Astrocyte (in vitro differentiated cells and primary cell): ENCODE results near the gene UROC1. TPM values are rescaled to one million over a fixed set of nuclear protein-coding genes. Genes with fewer than 3 reads are reported as not detected.

ENCODE experiments used
- DNase-seq: peaks from one replicate; pipeline ENCODE4 v3.0.0-alpha.2; 2010; ENCODE audit warnings: low read depth
- FAIRE-seq: peaks from 2 replicates; lab custom pipeline; 2011; peaks lifted over from hg19 to GRCh38; lab: Jason Lieb, UNC
- H2AFZ ChIP-seq: 2 replicates; pipeline ENCODE4 v1.6.0; 2012; ENCODE audit warnings: low read depth, low read length, inconsistent platforms
- H3K27ac ChIP-seq: 2 replicates; pipeline ENCODE4 v1.5.1; 2011; ENCODE audit warnings: low read depth, low read length, inconsistent platforms
- H3K27me3 ChIP-seq: 2 replicates; pipeline ENCODE4 v1.6.0; 2011; ENCODE audit warnings: low read length, inconsistent platforms; ENCODE audit not compliant: insufficient read depth
- H3K36me3 ChIP-seq: 2 replicates; pipeline ENCODE4 v1.5.1; 2011; ENCODE audit warnings: low read length, inconsistent platforms; ENCODE audit not compliant: insufficient read depth
- H3K4me1 ChIP-seq: 2 replicates; pipeline ENCODE4 v1.5.1; 2011; ENCODE audit warnings: low read length, inconsistent platforms; ENCODE audit not compliant: insufficient read depth
- H3K4me2 ChIP-seq: 2 replicates; pipeline ENCODE4 v1.6.0; 2012; ENCODE audit warnings: low read length, inconsistent platforms
- H3K4me3 ChIP-seq: 2 replicates; pipeline ENCODE4 v1.5.1; 2011; ENCODE audit warnings: low read depth, mild to moderate bottlenecking, low read length, inconsistent platforms; ENCODE audit not compliant: insufficient read depth
- H3K79me2 ChIP-seq: 2 replicates; pipeline ENCODE4 v1.6.0; 2012; ENCODE audit warnings: mild to moderate bottlenecking, low read length, inconsistent platforms; ENCODE audit not compliant: insufficient read depth
- H3K9ac ChIP-seq: 2 replicates; pipeline ENCODE4 v1.6.0; 2012; ENCODE audit warnings: mild to moderate bottlenecking, low read length, inconsistent platforms
- H3K9me3 ChIP-seq: 2 replicates; pipeline ENCODE4 v1.5.1; 2012; ENCODE audit warnings: low read depth, mild to moderate bottlenecking, low read length, inconsistent platforms; ENCODE audit not compliant: insufficient read depth
- H4K20me1 ChIP-seq: 2 replicates; pipeline ENCODE4 v1.6.0; 2012; ENCODE audit warnings: low read length, inconsistent platforms; ENCODE audit not compliant: insufficient read depth
- H3K27ac Mint-ChIP-seq: one replicate; pipeline ENCODE4 v1.8.0; 2021; ENCODE audit warnings: mild to moderate bottlenecking, mixed read lengths; ENCODE audit not compliant: unreplicated experiment
- H3K27me3 Mint-ChIP-seq: one replicate; pipeline ENCODE4 v1.8.0; 2021; ENCODE audit warnings: low read depth, mixed read lengths; ENCODE audit not compliant: unreplicated experiment
- H3K36me3 Mint-ChIP-seq: one replicate; pipeline ENCODE4 v1.8.0; 2021; ENCODE audit warnings: low read depth, mixed read lengths; ENCODE audit not compliant: unreplicated experiment
- H3K4me1 Mint-ChIP-seq: one replicate; pipeline ENCODE4 v1.8.0; 2021; ENCODE audit warnings: low read depth, mixed read lengths; ENCODE audit not compliant: unreplicated experiment
- H3K4me3 Mint-ChIP-seq: one replicate; pipeline ENCODE4 v1.8.0; 2021; ENCODE audit warnings: mild to moderate bottlenecking, moderate library complexity, mixed read lengths; ENCODE audit not compliant: unreplicated experiment
- H3K9me3 Mint-ChIP-seq: one replicate; pipeline ENCODE4 v1.8.0; 2021; ENCODE audit warnings: mild to moderate bottlenecking, mixed read lengths; ENCODE audit not compliant: unreplicated experiment
- CTCF ChIP-seq: IDR thresholded peaks from 2 replicates; pipeline ENCODE4 v1.5.1; 2011; ENCODE audit warnings: low read depth, mild to moderate bottlenecking, inconsistent platforms, low read length, moderate library complexity; ENCODE audit not compliant: insufficient read depth
- EZH2 ChIP-seq: IDR thresholded peaks from 2 replicates; pipeline ENCODE4 v1.6.1; 2012; ENCODE audit warnings: mild to moderate bottlenecking, low read length, inconsistent platforms; ENCODE audit not compliant: insufficient read depth
- total RNA-seq: library from RNA; stranded (reverse); gene quantifications from 2 replicates; pipeline ENCODE4 v1.2.1, GENCODE V29; 2021

The UROC1 gene
- total RNA-seq, 1 donor from 2014 or later = not detected

- Mint-ChIP-seq H3K9me3 (no peaks in the 10 kb centered on the region), H3K27ac (no peak overlapping the region), H3K4me3 (no peak overlapping the region), H3K27me3 (no peaks in the 10 kb centered on the region), H3K4me1 (peaks cover 4% of the 10 kb centered on the region), H3K36me3 (peaks cover 3% of the 10 kb centered on the region)
- no peak overlapping the region for H2AFZ ChIP-seq
- FAIRE-seq (no peak), DNase-seq (no peak)
- no peaks in the 10 kb centered on the region for H3K27me3 ChIP-seq
- H3K36me3 ChIP-seq = peaks cover 20% of the 10 kb centered on the region
- H3K9ac ChIP-seq = no peak overlapping the region
- no peaks in the 10 kb centered on the region for H3K9me3 ChIP-seq
- no peaks in the 10 kb centered on the region for H3K4me1 ChIP-seq
- H3K79me2 ChIP-seq = peaks cover 26% of the 10 kb centered on the region
- H3K27ac ChIP-seq = no peak overlapping the region
- H3K4me2 ChIP-seq = no peak overlapping the region
- H4K20me1 ChIP-seq = peaks cover 67% of the 10 kb centered on the region
- TF ChIP-seq EZH2 (no peak), CTCF (no peak)
- H3K4me3 ChIP-seq = no peak overlapping the region
Observed at GRCh38 chr3:126454437-126455198, 63.0 kb downstream of the UROC1 start.

GRCh38 chr3:126454025-126454424, 63.5 kb downstream of the UROC1 start:
- Mint-ChIP-seq H3K4me3 (no peak overlapping the region), H3K9me3 (no peaks in the 10 kb centered on the region), H3K27me3 (no peaks in the 10 kb centered on the region), H3K27ac (no peak overlapping the region), H3K36me3 (peaks cover 5% of the 10 kb centered on the region), H3K4me1 (peaks cover 4% of the 10 kb centered on the region)
- Histone ChIP-seq H3K9ac (no peak overlapping the region), H3K4me3 (no peak overlapping the region), H2AFZ (no peak overlapping the region), H3K27ac (no peak overlapping the region), H3K36me3 (peaks cover 14% of the 10 kb centered on the region), H3K4me2 (no peak overlapping the region), H3K79me2 (peaks cover 24% of the 10 kb centered on the region), H3K9me3 (no peaks in the 10 kb centered on the region), H3K27me3 (no peaks in the 10 kb centered on the region), H4K20me1 (peaks cover 63% of the 10 kb centered on the region), H3K4me1 (no peaks in the 10 kb centered on the region)
- TF ChIP-seq CTCF (no peak), EZH2 (no peak)
- FAIRE-seq = no peak
- no peak for DNase-seq

- no peaks in the 10 kb centered on the region for H3K27me3 ChIP-seq
- no peak for FAIRE-seq
Observed at GRCh38 chr3:126452213-126452612, 65.4 kb downstream of the UROC1 start.

More at GRCh38 chr3:126452213-126452612, 65.4 kb downstream of the UROC1 start:
- Histone ChIP-seq H2AFZ (no peak overlapping the region), H3K4me3 (no peak overlapping the region), H3K4me1 (no peaks in the 10 kb centered on the region), H3K36me3 (peaks cover 12% of the 10 kb centered on the region), H3K4me2 (no peak overlapping the region), H3K9ac (no peak overlapping the region), H3K27ac (no peak overlapping the region), H3K9me3 (no peaks in the 10 kb centered on the region), H4K20me1 (peaks cover 50% of the 10 kb centered on the region), H3K79me2 (peaks cover 15% of the 10 kb centered on the region)
- no peak for DNase-seq
- Mint-ChIP-seq H3K4me1 (peaks cover 4% of the 10 kb centered on the region), H3K9me3 (no peaks in the 10 kb centered on the region), H3K27me3 (no peaks in the 10 kb centered on the region), H3K36me3 (peaks cover 5% of the 10 kb centered on the region), H3K4me3 (no peak overlapping the region), H3K27ac (no peak overlapping the region)
- TF ChIP-seq CTCF = no peak
- TF ChIP-seq EZH2 = no peak
